Activated T-helper 2 cell treated with anti-CD3 and anti-CD28 coated beads, Interferon-gamma antibody, Interleukin-2, Interleukin-4, amounts not matched to agents 10 μg/mL and 5 μg/mL and 100 μg/mL, durations not matched to agents 14 hours and 24 hours and 36 hours (primary cell): ENCODE measurements around the gene GTF3C2. TPM values are rescaled to one million over a fixed set of nuclear protein-coding genes. Genes with fewer than 3 reads are reported as not detected.
A peak's percentile ranks its signal among the peaks of the same experiment; 100 is the strongest.
"Not testable (repeated sequence)": the region's sequence is repeated elsewhere in the genome, so short reads cannot be mapped to it uniquely, and the experiment has no call there.

ENCODE experiments used
- DNase-seq: peaks from one replicate; pipeline ENCODE4 v3.0.0; 2021; ENCODE audit warnings: low spot score
- H3K27ac Mint-ChIP-seq: one replicate; pipeline ENCODE4 v1.8.0; 2021; ENCODE audit warnings: mixed read lengths
- H3K27me3 Mint-ChIP-seq: one replicate; pipeline ENCODE4 v1.8.0; 2021; ENCODE audit warnings: low read depth, mixed read lengths
- H3K36me3 Mint-ChIP-seq: one replicate; pipeline ENCODE4 v1.8.0; 2021; ENCODE audit warnings: low read depth, mixed read lengths
- H3K4me1 Mint-ChIP-seq: one replicate; pipeline ENCODE4 v1.8.0; 2021; ENCODE audit warnings: low read depth, mixed read lengths
- H3K4me3 Mint-ChIP-seq: one replicate; pipeline ENCODE4 v1.8.0; 2021; ENCODE audit warnings: low read depth, mild to moderate bottlenecking, moderate library complexity, mixed read lengths
- H3K9me3 Mint-ChIP-seq: one replicate; pipeline ENCODE4 v1.8.0; 2021; ENCODE audit warnings: mixed read lengths
- intact Hi-C: fragments of 100-400 bp; cut with micrococcal nuclease; formaldehyde crosslinking; loops from one replicate; pipeline ENCODE4 v1.15.1; 2023
- total RNA-seq: library from RNA; stranded (reverse); gene quantifications from 2 replicates; pipeline ENCODE4 v1.2.3, GENCODE V29; 2022

The GTF3C2 gene
- total RNA-seq, 1 donor from 2014 or later, result 66.9 TPM

DNA sequence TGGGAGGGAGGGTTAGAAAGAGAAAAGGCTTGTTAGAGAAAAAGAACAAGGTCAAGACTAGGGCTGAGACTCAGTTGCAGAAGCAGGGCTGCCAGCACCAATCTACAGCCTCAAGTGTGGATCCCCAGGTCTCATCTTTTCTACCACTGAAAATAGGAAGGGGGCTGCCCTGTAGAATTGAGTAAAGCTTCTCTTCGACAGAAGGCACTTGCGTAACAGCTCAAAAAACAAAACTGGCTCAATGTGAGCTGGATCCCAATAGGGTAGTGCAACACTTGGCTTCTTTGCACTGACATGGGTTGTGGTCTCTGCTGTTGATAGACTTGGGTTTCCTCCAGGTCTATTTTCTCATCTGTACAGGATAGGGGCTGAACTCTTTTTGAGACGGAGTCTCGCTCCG, 31.8 kb downstream of the GTF3C2 start:
- intact Hi-C loops, result no loop called here
- peaks cover 34% of the 10 kb centered on the region for H3K36me3 Mint-ChIP-seq
- H3K4me3 Mint-ChIP-seq, result peak overlapping the region; percentile 44
- no peaks in the 10 kb centered on the region for H3K9me3 Mint-ChIP-seq
- H3K27me3 Mint-ChIP-seq, result no peaks in the 10 kb centered on the region
- no peak overlapping the region for H3K27ac Mint-ChIP-seq
- DNase-seq, result no peak
- H3K4me1 Mint-ChIP-seq, result peaks cover 17% of the 10 kb centered on the region

GRCh38 chr2:27323596-27324285, 32.8 kb downstream of the GTF3C2 start:
- intact Hi-C loops, result loop anchor here (2.0 kb wide), 2 partner anchors 33 to 47 kb away; partner anchors contain the start of genes EIF2B4, GTF3C2 and SNX17
- Mint-ChIP-seq H3K27ac (peak overlapping the region; percentile 92), H3K4me3 (peak overlapping the region; percentile 99), H3K36me3 (peaks cover 28% of the 10 kb centered on the region), H3K27me3 (no peaks in the 10 kb centered on the region), H3K4me1 (peaks cover 17% of the 10 kb centered on the region), H3K9me3 (no peaks in the 10 kb centered on the region)
- no peak for DNase-seq

DNA sequence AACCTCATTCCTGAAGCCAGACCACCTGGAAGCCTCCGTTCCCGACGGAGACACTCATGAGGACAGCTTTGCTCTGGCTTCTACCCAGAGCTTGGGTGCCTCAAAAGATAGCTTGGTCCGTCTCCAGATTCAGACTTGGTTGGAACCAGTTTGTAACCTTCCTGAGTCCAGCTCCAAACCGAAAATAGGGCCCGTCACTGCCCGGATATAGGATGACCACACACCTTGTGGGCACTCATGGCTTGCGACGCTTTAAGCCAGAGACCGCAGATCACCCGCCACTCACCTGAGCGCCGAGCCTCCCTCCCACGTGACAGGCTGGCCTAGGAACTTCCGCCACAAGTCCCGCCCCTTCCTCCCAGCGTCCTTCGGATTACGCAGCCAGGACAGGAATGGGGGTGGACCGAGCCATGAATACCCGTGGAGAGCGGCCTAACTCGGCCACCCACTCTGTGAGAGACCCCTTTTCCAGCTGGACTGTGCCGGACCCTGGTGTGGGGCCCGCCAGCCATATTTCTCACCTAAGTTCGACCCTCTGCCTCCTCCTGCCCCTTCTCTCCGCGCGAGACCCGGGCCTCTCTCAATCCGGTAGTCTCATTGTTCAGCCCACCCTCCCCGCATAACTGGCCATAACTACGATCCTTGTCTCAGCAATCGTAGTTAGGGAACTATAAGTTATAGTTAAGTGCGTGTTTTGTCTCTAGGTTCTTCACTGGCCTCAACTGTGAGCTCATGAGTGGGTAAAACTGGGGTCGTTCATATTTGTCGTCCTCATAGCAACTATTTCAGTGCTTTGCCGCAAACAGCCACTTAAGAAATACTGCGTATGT, 33.6 kb downstream of the GTF3C2 start, which contains the start of gene MPV17:
TSS of gene MPV17 (minus strand) at position 332 of the 830 bp plus-strand sequence. CDS start 580 bp downstream, outside the sequence.
- Mint-ChIP-seq H3K27ac (peak within 1 kb of the TSS; percentile 92), H3K27me3 (no peaks in the 10 kb centered on the region), H3K36me3 (peaks cover 20% of the 10 kb centered on the region), H3K9me3 (no peaks in the 10 kb centered on the region), H3K4me3 (peak within 1 kb of the TSS; percentile 99), H3K4me1 (peaks cover 17% of the 10 kb centered on the region)
- peak; percentile 84 for DNase-seq
- intact Hi-C loops, result loop anchor here (2.0 kb wide), 2 partner anchors 34 to 48 kb away; partner anchors contain the start of genes EIF2B4, GTF3C2 and SNX17

GRCh38 chr2:27322301-27322765, 34.2 kb downstream of the GTF3C2 start:
- Mint-ChIP-seq H3K9me3 (no peaks in the 10 kb centered on the region), H3K4me1 (peaks cover 17% of the 10 kb centered on the region), H3K4me3 (peak overlapping the region; percentile 99), H3K27me3 (no peaks in the 10 kb centered on the region), H3K27ac (peak overlapping the region; percentile 92), H3K36me3 (peaks cover 17% of the 10 kb centered on the region)
- DNase-seq, result no peak
- intact Hi-C loops, result loop anchor here (2.0 kb wide), 2 partner anchors 34 to 48 kb away; partner anchors contain the start of genes EIF2B4, GTF3C2 and SNX17

- Mint-ChIP-seq H3K27ac (no peak overlapping the region), H3K4me3 (peak overlapping the region; percentile 99)
These were observed 35.5 kb downstream of the GTF3C2 start for GRCh38 chr2:27320958-27321543.

GRCh38 chr2:27319839-27320238, 36.7 kb downstream of the GTF3C2 start:
- peaks cover 17% of the 10 kb centered on the region for H3K4me1 Mint-ChIP-seq
- H3K27ac Mint-ChIP-seq, H3K9me3 Mint-ChIP-seq, H3K27me3 Mint-ChIP-seq, H3K36me3 Mint-ChIP-seq, intact Hi-C loops, H3K4me3 Mint-ChIP-seq, DNase-seq: not testable (repeated sequence)

More at GRCh38 chr2:27320958-27321543, 35.5 kb downstream of the GTF3C2 start:
- no peak for DNase-seq
- Mint-ChIP-seq H3K9me3 (no peaks in the 10 kb centered on the region), H3K36me3 (peaks cover 5% of the 10 kb centered on the region), H3K4me1 (peaks cover 17% of the 10 kb centered on the region), H3K27me3 (no peaks in the 10 kb centered on the region)
- intact Hi-C loops, result no loop called here

DNA sequence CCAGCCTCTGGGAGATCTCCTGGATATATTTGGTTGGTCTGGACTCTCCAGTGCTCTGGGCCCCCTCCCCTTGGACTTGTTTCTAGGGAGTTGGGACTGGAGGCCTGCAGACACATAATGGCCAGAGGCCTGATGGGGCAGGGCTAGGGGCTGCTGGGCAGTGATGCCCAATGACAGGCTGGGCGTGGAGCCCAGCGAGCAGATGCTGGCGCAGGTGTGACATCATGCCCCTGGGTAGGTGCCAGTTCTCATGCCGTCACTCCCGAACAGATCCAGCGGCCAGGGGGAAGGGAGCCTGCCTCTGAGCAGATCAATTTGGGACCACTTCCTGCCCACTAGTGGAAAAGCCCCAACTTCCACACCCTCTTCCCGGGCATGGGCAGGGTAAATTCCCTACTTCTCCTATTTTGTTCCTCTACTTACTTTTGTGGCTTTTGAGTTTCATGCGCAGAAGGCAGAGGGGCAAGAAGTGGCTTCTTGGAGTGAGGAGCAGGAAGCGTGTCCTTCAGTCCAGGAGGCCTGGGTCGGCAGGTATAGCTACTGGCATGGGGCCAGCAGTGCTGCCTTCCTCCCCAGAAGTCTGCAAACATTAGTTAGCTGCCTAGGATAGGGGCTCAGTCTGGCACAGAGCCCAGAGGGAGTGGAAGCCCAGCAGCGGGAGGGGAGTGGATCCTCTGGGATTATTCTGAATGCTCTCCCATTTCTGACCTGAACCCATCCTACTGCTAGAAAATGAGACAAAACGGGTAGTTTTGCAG, 39.7 kb downstream of the GTF3C2 start:
- intact Hi-C loops, result no loop called here
- no peaks in the 10 kb centered on the region for H3K9me3 Mint-ChIP-seq
- H3K36me3 Mint-ChIP-seq, result peaks cover 5% of the 10 kb centered on the region
- no peak overlapping the region for H3K27ac Mint-ChIP-seq
- DNase-seq, result no peak
- no peak overlapping the region for H3K4me3 Mint-ChIP-seq
- H3K27me3 Mint-ChIP-seq, result no peaks in the 10 kb centered on the region
- H3K4me1 Mint-ChIP-seq, result peaks cover 3% of the 10 kb centered on the region

GRCh38 chr2:27315122-27315521, 41.4 kb downstream of the GTF3C2 start:
- H3K4me3 Mint-ChIP-seq, result no peak overlapping the region
- H3K9me3 Mint-ChIP-seq, result no peaks in the 10 kb centered on the region
- H3K27me3 Mint-ChIP-seq, result no peaks in the 10 kb centered on the region
- no peak for DNase-seq
- intact Hi-C loops, result no loop called here
- H3K36me3 Mint-ChIP-seq, result peaks cover 12% of the 10 kb centered on the region
- no peak overlapping the region for H3K27ac Mint-ChIP-seq
- H3K4me1 Mint-ChIP-seq, result no peaks in the 10 kb centered on the region

DNA sequence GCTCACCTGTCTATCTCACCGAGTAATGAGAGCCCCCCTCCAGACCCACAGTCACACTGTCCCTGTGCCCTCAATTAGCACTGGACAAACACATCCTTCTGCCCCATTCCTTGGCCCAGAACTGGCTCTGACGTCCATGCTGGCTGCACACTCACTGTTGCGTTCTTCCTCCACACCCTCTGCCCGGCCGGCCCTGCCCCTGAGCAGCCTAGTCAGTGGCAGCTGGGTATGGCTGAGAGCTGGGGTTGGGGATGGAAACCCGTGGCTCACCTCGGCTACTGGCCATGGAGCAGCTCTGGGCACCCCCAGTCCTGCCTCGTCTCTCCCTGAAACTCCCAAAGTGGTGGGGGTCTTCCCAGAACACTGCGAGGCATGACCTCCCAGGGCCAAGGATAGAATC, 41.9 kb downstream of the GTF3C2 start:
- Mint-ChIP-seq H3K9me3 (no peaks in the 10 kb centered on the region), H3K27me3 (no peaks in the 10 kb centered on the region), H3K4me3 (no peak overlapping the region), H3K4me1 (no peaks in the 10 kb centered on the region), H3K27ac (no peak overlapping the region), H3K36me3 (peaks cover 14% of the 10 kb centered on the region)
- no peak for DNase-seq
- intact Hi-C loops, result no loop called here

GRCh38 chr2:27313882-27314645, 42.5 kb downstream of the GTF3C2 start:
- Mint-ChIP-seq H3K36me3 (peaks cover 18% of the 10 kb centered on the region), H3K4me1 (no peaks in the 10 kb centered on the region), H3K27ac (no peak overlapping the region), H3K27me3 (no peaks in the 10 kb centered on the region), H3K9me3 (no peaks in the 10 kb centered on the region), H3K4me3 (no peak overlapping the region)
- DNase-seq, result no peak
- intact Hi-C loops, result no loop called here

DNA sequence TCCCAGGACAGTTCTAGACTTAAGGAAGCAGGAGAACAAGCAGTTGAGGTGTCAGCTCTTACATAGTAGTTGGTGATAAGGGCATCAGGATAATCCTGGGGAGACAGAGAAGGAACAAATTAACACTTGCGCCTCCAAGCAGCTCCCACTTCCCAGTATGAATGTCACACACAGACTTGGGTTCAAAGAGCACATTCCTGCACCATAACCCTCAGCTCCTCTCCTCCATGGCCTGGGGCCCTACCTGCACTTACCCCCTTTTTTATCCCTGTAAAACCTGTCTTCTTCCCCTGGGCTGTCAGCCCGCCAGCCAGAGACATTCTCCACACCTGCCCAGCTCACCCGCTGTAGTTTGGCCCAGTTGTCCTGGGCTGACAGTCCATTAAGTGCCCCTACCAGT, 44.4 kb downstream of the GTF3C2 start:
- no peak for DNase-seq
- Mint-ChIP-seq H3K27me3 (no peaks in the 10 kb centered on the region), H3K36me3 (peaks cover 22% of the 10 kb centered on the region), H3K4me1 (no peaks in the 10 kb centered on the region), H3K4me3 (no peak overlapping the region), H3K27ac (no peak overlapping the region), H3K9me3 (no peaks in the 10 kb centered on the region)
- intact Hi-C loops, result no loop called here
